Nephron progenitor cell (in vitro differentiated cells): ENCODE results near the gene ZNF165.
"Not testable (repeated sequence)": the region's sequence is repeated elsewhere in the genome, so short reads cannot be mapped to it uniquely, and the experiment has no call there.

ENCODE experiments used
- DNase-seq: peaks from one replicate; pipeline ENCODE4 v3.0.0; 2021
- H3K27ac Mint-ChIP-seq: 2 replicates; pipeline ENCODE4 v1.8.0; 2021; ENCODE audit warnings: mild to moderate bottlenecking, moderate library complexity, mixed read lengths
- H3K27me3 Mint-ChIP-seq: 2 replicates; pipeline ENCODE4 v1.8.0; 2021; ENCODE audit warnings: mild to moderate bottlenecking, low read depth, mixed read lengths; ENCODE audit not compliant: poor library complexity
- H3K36me3 Mint-ChIP-seq: 2 replicates; pipeline ENCODE4 v1.8.0; 2021; ENCODE audit warnings: low read depth, mixed read lengths
- H3K4me1 Mint-ChIP-seq: 2 replicates; pipeline ENCODE4 v1.8.0; 2021; ENCODE audit warnings: mixed read lengths
- H3K4me3 Mint-ChIP-seq: 2 replicates; pipeline ENCODE4 v1.8.0; 2021; ENCODE audit warnings: mild to moderate bottlenecking, moderate library complexity, mixed read lengths
- H3K9me3 Mint-ChIP-seq: 2 replicates; pipeline ENCODE4 v1.8.0; 2021; ENCODE audit warnings: mild to moderate bottlenecking, moderate library complexity, mixed read lengths
- CTCF ChIP-seq: fragments of 200-600 bp; sonication (generic); IDR thresholded peaks from 2 replicates; pipeline ENCODE4 v1.5.0; 2021; ENCODE audit warnings: antibody characterized with exemption

Gene ZNF165

GRCh38 chr6:28090917-28091586 lies 10.7 kb downstream of the ZNF165 start:
- Mint-ChIP-seq H3K4me3 (no peak overlapping the region), H3K36me3 (peaks cover 49% of the 10 kb centered on the region), H3K9me3 (peaks cover 40% of the 10 kb centered on the region), H3K4me1 (no peaks in the 10 kb centered on the region), H3K27me3 (peaks cover 14% of the 10 kb centered on the region), H3K27ac (no peak overlapping the region)
- no peak for DNase-seq
- no peak for TF ChIP-seq CTCF

GRCh38 chr6:28102222-28102621 lies 21.9 kb downstream of the ZNF165 start:
- not testable (repeated sequence) for H3K4me3 Mint-ChIP-seq, H3K4me1 Mint-ChIP-seq, H3K36me3 Mint-ChIP-seq, H3K27ac Mint-ChIP-seq, DNase-seq
- Mint-ChIP-seq H3K9me3 (peaks cover 40% of the 10 kb centered on the region), H3K27me3 (peaks cover 64% of the 10 kb centered on the region)

- DNase-seq, H3K36me3 Mint-ChIP-seq, H3K27ac Mint-ChIP-seq, H3K4me1 Mint-ChIP-seq: not testable (repeated sequence)
- Mint-ChIP-seq H3K9me3 (peaks cover 35% of the 10 kb centered on the region), H3K27me3 (peaks cover 60% of the 10 kb centered on the region), H3K4me3 (peak overlapping the region; percentile 62)
Measured at GRCh38 chr6:28102699-28103098, 22.3 kb downstream of the ZNF165 start.

- Mint-ChIP-seq H3K27ac (no peak overlapping the region), H3K4me3 (peak overlapping the region; percentile 89), H3K4me1 (peaks cover 5% of the 10 kb centered on the region), H3K9me3 (peaks cover 21% of the 10 kb centered on the region), H3K36me3 (no peaks in the 10 kb centered on the region), H3K27me3 (peaks cover 60% of the 10 kb centered on the region)
- peak; percentile 74 for DNase-seq
- TF ChIP-seq CTCF, result peak; percentile 52
Measured at GRCh38 chr6:28104392-28105244, 24.2 kb downstream of the ZNF165 start.

- TF ChIP-seq CTCF, result no peak
- H3K27ac Mint-ChIP-seq, result no peak overlapping the region
- DNase-seq, result no peak
- H3K9me3 Mint-ChIP-seq, result peaks cover 15% of the 10 kb centered on the region
- peak overlapping the region; percentile 89 for H3K4me3 Mint-ChIP-seq
- H3K27me3 Mint-ChIP-seq, result peaks cover 60% of the 10 kb centered on the region
- H3K36me3 Mint-ChIP-seq, result no peaks in the 10 kb centered on the region
- H3K4me1 Mint-ChIP-seq, result peaks cover 5% of the 10 kb centered on the region
Measured at GRCh38 chr6:28105245-28105639, 24.9 kb downstream of the ZNF165 start.

GRCh38 chr6:28107506-28107905 lies 27.1 kb downstream of the ZNF165 start:
- H3K27ac Mint-ChIP-seq, result no peak overlapping the region
- H3K27me3 Mint-ChIP-seq, result peaks cover 50% of the 10 kb centered on the region
- DNase-seq, result no peak
- H3K4me3 Mint-ChIP-seq, result no peak overlapping the region
- peaks cover 6% of the 10 kb centered on the region for H3K9me3 Mint-ChIP-seq
- no peaks in the 10 kb centered on the region for H3K36me3 Mint-ChIP-seq
- peaks cover 5% of the 10 kb centered on the region for H3K4me1 Mint-ChIP-seq
- no peak for TF ChIP-seq CTCF
